HEK293 (cell line): ENCODE results near the gene ALKBH2.

ENCODE experiments used
- AEBP2 ChIP-seq: fragments of 450-650 bp; formaldehyde crosslinking; IDR thresholded peaks from 2 replicates; pipeline ENCODE4 v1.5.1; 2016; ENCODE audit warnings: missing biosample characterization, missing genetic modification characterization, borderline replicate concordance
- BCL11B ChIP-seq: fragments of 450-650 bp; formaldehyde crosslinking; IDR thresholded peaks from 2 replicates; pipeline ENCODE4 v1.5.1; 2016; ENCODE audit warnings: low read depth, missing biosample characterization, missing genetic modification characterization
- ELK4 ChIP-seq: IDR thresholded peaks from 2 replicates; pipeline ENCODE4 v1.6.1; 2011; ENCODE audit warnings: mild to moderate bottlenecking, low read depth, low read length, borderline replicate concordance
- GLI2 ChIP-seq: fragments of 450-650 bp; formaldehyde crosslinking; IDR thresholded peaks from 2 replicates; pipeline ENCODE4; 2017; ENCODE audit warnings: missing biosample characterization, missing genetic modification characterization, low read depth, borderline replicate concordance
- GLI4 ChIP-seq: fragments of 450-650 bp; formaldehyde crosslinking; IDR thresholded peaks from 2 replicates; pipeline ENCODE4 v1.5.1; 2016; ENCODE audit warnings: missing biosample characterization, missing genetic modification characterization
- GLIS1 ChIP-seq: fragments of 450-650 bp; formaldehyde crosslinking; IDR thresholded peaks from 2 replicates; pipeline ENCODE4 v1.5.1; 2016; ENCODE audit warnings: missing biosample characterization, missing genetic modification characterization
- KLF10 ChIP-seq: fragments of 450-650 bp; IDR thresholded peaks from 2 replicates; pipeline ENCODE4 v1.5.1; 2018; ENCODE audit warnings: missing biosample characterization, mild to moderate bottlenecking, missing genetic modification characterization
- KLF16 ChIP-seq: fragments of 450-650 bp; formaldehyde crosslinking; IDR thresholded peaks from 2 replicates; pipeline ENCODE4 v1.5.1; 2017; ENCODE audit warnings: missing biosample characterization, missing genetic modification characterization
- KLF7 ChIP-seq: fragments of 450-650 bp; formaldehyde crosslinking; IDR thresholded peaks from 2 replicates; pipeline ENCODE4 v1.5.1; 2016; ENCODE audit warnings: missing biosample characterization, missing genetic modification characterization, borderline replicate concordance
- MYNN ChIP-seq: fragments of 450-650 bp; formaldehyde crosslinking; IDR thresholded peaks from 2 replicates; pipeline ENCODE4 v1.5.1; 2016; ENCODE audit warnings: missing biosample characterization, missing genetic modification characterization, borderline replicate concordance
- OVOL3 ChIP-seq: fragments of 450-650 bp; formaldehyde crosslinking; IDR thresholded peaks from 2 replicates; pipeline ENCODE4 v1.5.1; 2016; ENCODE audit warnings: missing biosample characterization, missing genetic modification characterization
- PATZ1 ChIP-seq: fragments of 450-650 bp; formaldehyde crosslinking; IDR thresholded peaks from 2 replicates; pipeline ENCODE4 v1.5.1; 2016; ENCODE audit warnings: missing biosample characterization, missing genetic modification characterization
- REPIN1 ChIP-seq: fragments of 450-650 bp; formaldehyde crosslinking; IDR thresholded peaks from 2 replicates; pipeline ENCODE4 v1.5.1; 2017; ENCODE audit warnings: missing biosample characterization, missing genetic modification characterization, low read depth
- ZBTB8A ChIP-seq: fragments of 450-650 bp; formaldehyde crosslinking; IDR thresholded peaks from 2 replicates; pipeline ENCODE4 v1.5.1; 2016; ENCODE audit warnings: missing biosample characterization, missing genetic modification characterization
- ZFP41 ChIP-seq: fragments of 450-650 bp; formaldehyde crosslinking; IDR thresholded peaks from 2 replicates; pipeline ENCODE4 v1.5.1; 2016; ENCODE audit warnings: missing biosample characterization, missing genetic modification characterization, borderline replicate concordance
- ZIC2 ChIP-seq: fragments of 450-650 bp; formaldehyde crosslinking; IDR thresholded peaks from 2 replicates; pipeline ENCODE4 v1.5.1; 2016; ENCODE audit warnings: missing biosample characterization, missing genetic modification characterization
- ZNF138 ChIP-seq: fragments of 450-650 bp; formaldehyde crosslinking; IDR thresholded peaks from 2 replicates; pipeline ENCODE4 v1.5.1; 2016; ENCODE audit warnings: missing biosample characterization, missing genetic modification characterization, borderline replicate concordance
- ZNF146 ChIP-seq: fragments of 450-650 bp; formaldehyde crosslinking; IDR thresholded peaks from 2 replicates; pipeline ENCODE4 v1.5.1; 2016; ENCODE audit warnings: missing biosample characterization, missing genetic modification characterization
- ZNF175 ChIP-seq: fragments of 450-650 bp; formaldehyde crosslinking; IDR thresholded peaks from 2 replicates; pipeline ENCODE4 v1.5.1; 2016; ENCODE audit warnings: missing biosample characterization, missing genetic modification characterization
- ZNF2 ChIP-seq: fragments of 450-650 bp; formaldehyde crosslinking; IDR thresholded peaks from 2 replicates; pipeline ENCODE4 v1.5.1; 2016; ENCODE audit warnings: missing biosample characterization, missing genetic modification characterization
- ZNF239 ChIP-seq: fragments of 450-650 bp; formaldehyde crosslinking; IDR thresholded peaks from 2 replicates; pipeline ENCODE4 v1.5.1; 2016; ENCODE audit warnings: missing biosample characterization, missing genetic modification characterization
- ZNF335 ChIP-seq: fragments of 450-650 bp; formaldehyde crosslinking; conservative IDR thresholded peaks from 2 replicates; pipeline ENCODE4 v1.5.1; 2016; ENCODE audit warnings: missing biosample characterization, missing genetic modification characterization
- ZNF394 ChIP-seq: fragments of 450-650 bp; formaldehyde crosslinking; IDR thresholded peaks from 2 replicates; pipeline ENCODE4 v1.5.1; 2016; ENCODE audit warnings: missing biosample characterization, missing genetic modification characterization, mild to moderate bottlenecking, moderate library complexity, borderline replicate concordance
- ZNF513 ChIP-seq: fragments of 450-650 bp; IDR thresholded peaks from 2 replicates; pipeline ENCODE4 v1.5.1; 2018; ENCODE audit warnings: missing biosample characterization, missing genetic modification characterization
- ZNF548 ChIP-seq: fragments of 450-650 bp; formaldehyde crosslinking; IDR thresholded peaks from 2 replicates; pipeline ENCODE4 v1.5.1; 2016; ENCODE audit warnings: missing biosample characterization, missing genetic modification characterization
- ZNF580 ChIP-seq: fragments of 450-650 bp; formaldehyde crosslinking; IDR thresholded peaks from 2 replicates; pipeline ENCODE4 v1.5.1; 2016; ENCODE audit warnings: missing biosample characterization, missing genetic modification characterization
- ZNF585B ChIP-seq: fragments of 450-650 bp; formaldehyde crosslinking; IDR thresholded peaks from 2 replicates; pipeline ENCODE4 v1.5.1; 2016; ENCODE audit warnings: missing biosample characterization, missing genetic modification characterization
- ZNF677 ChIP-seq: fragments of 450-650 bp; IDR thresholded peaks from 2 replicates; pipeline ENCODE4 v1.5.0; 2018; ENCODE audit warnings: missing biosample characterization, mild to moderate bottlenecking, missing genetic modification characterization, moderate library complexity
- ZNF747 ChIP-seq: fragments of 450-650 bp; formaldehyde crosslinking; IDR thresholded peaks from 2 replicates; pipeline ENCODE4 v1.5.1; 2016; ENCODE audit warnings: missing biosample characterization, missing genetic modification characterization
- ZNF76 ChIP-seq: fragments of 450-650 bp; formaldehyde crosslinking; IDR thresholded peaks from 2 replicates; pipeline ENCODE4; 2016; ENCODE audit warnings: low read depth, missing biosample characterization, missing genetic modification characterization, borderline replicate concordance
- ZNF768 ChIP-seq: fragments of 450-650 bp; formaldehyde crosslinking; IDR thresholded peaks from 2 replicates; pipeline ENCODE4 v1.5.1; 2018; ENCODE audit warnings: missing biosample characterization, mild to moderate bottlenecking, missing genetic modification characterization
- ZSCAN18 ChIP-seq: fragments of 450-650 bp; formaldehyde crosslinking; IDR thresholded peaks from 2 replicates; pipeline ENCODE4 v1.5.1; 2016; ENCODE audit warnings: missing biosample characterization, missing genetic modification characterization

ALKBH2 gene

GRCh38 chr12:109093022-109093918, at the start of gene ALKBH2 (continued):
- TF ChIP-seq ZNF138 (no peak), ZNF677 (tag by site-specific recombination) (no peak), OVOL3 (tag by site-specific recombination) (0 out of 2 replicates have a peak, but pooled peaks have one; percentile 37), KLF10 (tag by site-specific recombination) (0 out of 2 replicates have a peak, but pooled peaks have one; percentile 16), ZNF580 (tag by site-specific recombination) (no peak), ZNF239 (tag by site-specific recombination) (no peak), ZNF175 (tag by site-specific recombination) (no peak), ELK4 (no peak), GLI2 (tag by site-specific recombination) (no peak), ZNF747 (tag by site-specific recombination) (no peak), ZIC2 (peak; percentile 90), GLI4 (0 out of 2 replicates have a peak, but pooled peaks have one; percentile 23), PATZ1 (tag by site-specific recombination) (peak; percentile 60; the same call in 1 of the 2 replicates), ZBTB8A (tag by site-specific recombination) (peak; percentile 70; the same call in 1 of the 2 replicates), ZNF513 (tag by site-specific recombination) (no peak), KLF16 (tag by site-specific recombination) (peak; percentile 71; the same call in 1 of the 2 replicates), KLF7 (tag by site-specific recombination) (peak; percentile 61; the same call in 1 of the 2 replicates), MYNN (tag by site-specific recombination) (no peak), ZSCAN18 (tag by site-specific recombination) (no peak), ZNF2 (tag by site-specific recombination) (peak; percentile 80; the same call in 1 of the 2 replicates), BCL11B (no peak), REPIN1 (tag by site-specific recombination) (no peak), ZNF76 (tag by site-specific recombination) (peak; percentile 76; the same call in 1 of the 2 replicates), ZNF146 (tag by site-specific recombination) (no peak), ZNF548 (tag by site-specific recombination) (no peak), AEBP2 (no peak), ZFP41 (no peak), GLIS1 (tag by site-specific recombination) (peak; percentile 84), ZNF768 (tag by site-specific recombination) (peak; percentile 99), ZNF335 (peak; percentile 96), ZNF585B (tag by site-specific recombination) (no peak), ZNF394 (tag by site-specific recombination) (peak; percentile 67)
